GM23338 (cell line): Measurements from ENCODE around the gene CCDC30.

Source experiments
- CREB1 ChIP-seq: fragments of 250-450 bp; sonication (Bioruptor Pico); IDR thresholded peaks from 2 replicates; pipeline ENCODE4 v1.5.0; 2020; ENCODE audit warnings: low read depth, mild to moderate bottlenecking, moderate library complexity
- CTCF ChIP-seq, 2 experiments: fragments of 200-600 bp in 1 of 2; sonication (generic) in 1 of 2; conservative IDR thresholded peaks; 2 replicates each; pipeline versions ENCODE4 v1.5.1 to v1.6.1; 2016 to 2017; ENCODE audit warnings: antibody characterized with exemption in 2 of 2, low read depth in 2 of 2, mild to moderate bottlenecking in 2 of 2, moderate library complexity in 1 of 2
- EZH2 ChIP-seq: fragments of 200-600 bp; sonication (generic); IDR thresholded peaks from one replicate; pipeline ENCODE4 v1.8.0; 2017; ENCODE audit warnings: antibody characterized with exemption, mild to moderate bottlenecking, low read depth; ENCODE audit not compliant: unreplicated experiment
- EZH2phosphoT487 ChIP-seq: fragments of 200-600 bp; sonication (generic); IDR thresholded peaks from one replicate; pipeline ENCODE4 v1.8.1; 2018; ENCODE audit warnings: antibody characterized with exemption; ENCODE audit not compliant: unreplicated experiment
- STAT1 ChIP-seq: IDR thresholded peaks from one replicate; pipeline ENCODE4 v1.6.1; 2016; ENCODE audit warnings: antibody characterized with exemption; ENCODE audit not compliant: unreplicated experiment
- ZNF114 ChIP-seq: fragments of 250-450 bp; sonication (Bioruptor Pico); IDR thresholded peaks from 2 replicates; pipeline ENCODE4 v1.5.0; 2020; ENCODE audit warnings: mild to moderate bottlenecking, moderate library complexity
- TF ChIP-seq, protein P1 (sequence below): IDR thresholded peaks from 2 replicates; pipeline ENCODE4 v1.6.1; 2016; ENCODE audit warnings: antibody characterized with exemption

DNA sequence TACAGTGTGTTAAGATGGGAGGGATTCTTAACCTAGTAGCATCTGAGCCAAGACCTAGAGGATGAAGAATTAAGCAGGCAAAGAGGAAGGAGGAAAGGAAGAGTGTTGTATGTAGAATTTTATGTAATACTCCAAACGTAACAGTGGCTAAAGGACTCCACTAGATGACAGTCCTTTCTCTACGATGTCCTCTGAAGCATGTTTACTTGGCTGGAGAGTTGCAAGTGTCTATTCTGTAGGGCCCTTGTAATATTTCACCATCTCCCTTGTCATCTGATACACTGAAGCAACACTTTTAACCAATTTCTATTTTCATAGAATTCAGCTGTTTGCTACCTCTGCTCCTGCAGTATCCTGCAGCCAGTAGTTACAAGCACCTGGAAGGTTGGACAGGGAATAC is 217.0 kb downstream of the CCDC30 start:
- TF ChIP-seq CTCF (conservative IDR thresholded peaks at IDR 0.05; ENCODE audit: low read depth in 2 of 2): no peak
- no peak for TF ChIP-seq CREB1 (CRISPR knock-in tag)
- no peak for TF ChIP-seq ZNF114
- TF ChIP-seq, protein P1, sequence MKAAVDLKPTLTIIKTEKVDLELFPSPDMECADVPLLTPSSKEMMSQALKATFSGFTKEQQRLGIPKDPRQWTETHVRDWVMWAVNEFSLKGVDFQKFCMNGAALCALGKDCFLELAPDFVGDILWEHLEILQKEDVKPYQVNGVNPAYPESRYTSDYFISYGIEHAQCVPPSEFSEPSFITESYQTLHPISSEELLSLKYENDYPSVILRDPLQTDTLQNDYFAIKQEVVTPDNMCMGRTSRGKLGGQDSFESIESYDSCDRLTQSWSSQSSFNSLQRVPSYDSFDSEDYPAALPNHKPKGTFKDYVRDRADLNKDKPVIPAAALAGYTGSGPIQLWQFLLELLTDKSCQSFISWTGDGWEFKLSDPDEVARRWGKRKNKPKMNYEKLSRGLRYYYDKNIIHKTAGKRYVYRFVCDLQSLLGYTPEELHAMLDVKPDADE: no peak
- no peak for TF ChIP-seq EZH2
- no peak for TF ChIP-seq STAT1
- no peak for TF ChIP-seq EZH2phosphoT487
